ENCODE results near the gene ZNF524.

DNA sequence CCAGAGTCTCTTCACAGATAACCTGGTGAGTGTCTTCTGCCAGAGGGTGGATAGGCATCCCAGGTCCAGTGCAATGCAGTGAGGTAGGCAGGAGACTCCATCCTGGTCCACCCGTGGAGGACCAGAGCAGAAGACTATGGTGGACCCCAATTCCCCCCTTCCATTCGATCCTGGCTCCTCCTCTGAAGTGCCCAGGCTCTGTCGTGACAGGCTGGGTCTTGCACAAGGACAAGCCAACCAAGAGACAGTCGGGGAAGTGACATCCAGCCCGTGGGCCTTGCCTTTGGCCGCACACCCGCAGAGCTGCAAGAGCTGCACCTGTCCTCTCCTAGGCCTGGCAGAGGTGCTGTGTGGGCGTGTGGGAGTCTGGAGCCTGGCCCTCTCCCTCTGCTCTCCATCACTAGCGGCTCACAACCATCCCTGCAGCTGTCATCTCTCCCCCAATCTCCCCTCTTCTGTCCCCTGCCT lies 21.2 kb downstream of the ZNF524 start:
- TF ChIP-seq, protein P1, sequence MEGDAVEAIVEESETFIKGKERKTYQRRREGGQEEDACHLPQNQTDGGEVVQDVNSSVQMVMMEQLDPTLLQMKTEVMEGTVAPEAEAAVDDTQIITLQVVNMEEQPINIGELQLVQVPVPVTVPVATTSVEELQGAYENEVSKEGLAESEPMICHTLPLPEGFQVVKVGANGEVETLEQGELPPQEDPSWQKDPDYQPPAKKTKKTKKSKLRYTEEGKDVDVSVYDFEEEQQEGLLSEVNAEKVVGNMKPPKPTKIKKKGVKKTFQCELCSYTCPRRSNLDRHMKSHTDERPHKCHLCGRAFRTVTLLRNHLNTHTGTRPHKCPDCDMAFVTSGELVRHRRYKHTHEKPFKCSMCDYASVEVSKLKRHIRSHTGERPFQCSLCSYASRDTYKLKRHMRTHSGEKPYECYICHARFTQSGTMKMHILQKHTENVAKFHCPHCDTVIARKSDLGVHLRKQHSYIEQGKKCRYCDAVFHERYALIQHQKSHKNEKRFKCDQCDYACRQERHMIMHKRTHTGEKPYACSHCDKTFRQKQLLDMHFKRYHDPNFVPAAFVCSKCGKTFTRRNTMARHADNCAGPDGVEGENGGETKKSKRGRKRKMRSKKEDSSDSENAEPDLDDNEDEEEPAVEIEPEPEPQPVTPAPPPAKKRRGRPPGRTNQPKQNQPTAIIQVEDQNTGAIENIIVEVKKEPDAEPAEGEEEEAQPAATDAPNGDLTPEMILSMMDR (conservative IDR thresholded peaks at IDR 0.05; ENCODE audit: low read length): no peak
- no peak for TF ChIP-seq EZH2phosphoT487 (IDR thresholded peaks at IDR 0.05; ENCODE audit: borderline replicate concordance, low read depth, low read length)

Measured in OCI-LY7 (cell line).